GM06990 (cell line): Measurements from ENCODE around the gene FRMPD2.
"Not testable (repeated sequence)": the region's sequence is repeated elsewhere in the genome, so short reads cannot be mapped to it uniquely, and the experiment has no call there.

ENCODE experiments used
- DNase-seq: peaks from one replicate; pipeline ENCODE4 v3.0.0-alpha.2; 2011; ENCODE audit not compliant: insufficient read length; ENCODE audit errors: extremely low read depth
- H3K27me3 ChIP-seq: replicated peaks from 2 replicates; pipeline ENCODE4 v1.6.0; 2011; ENCODE audit warnings: low read length; ENCODE audit not compliant: control insufficient read depth, insufficient read depth
- H3K36me3 ChIP-seq: 2 replicates; pipeline ENCODE4 v1.5.1; 2011; ENCODE audit warnings: low read length; ENCODE audit not compliant: control insufficient read depth, insufficient read depth
- H3K4me3 ChIP-seq: replicated peaks from 2 replicates; pipeline ENCODE4 v1.5.1; 2011; ENCODE audit warnings: low read depth, mild to moderate bottlenecking, control low read depth, low read length
- CTCF ChIP-seq: IDR thresholded peaks from 2 replicates; pipeline ENCODE4 v1.5.1; 2011; ENCODE audit warnings: low read length, control low read depth, mild to moderate bottlenecking, inconsistent platforms; ENCODE audit not compliant: insufficient read depth, poor library complexity, severe bottlenecking

FRMPD2 gene

GRCh38 chr10:48231178-48231577, 43.3 kb downstream of the FRMPD2 start:
- Histone ChIP-seq H3K27me3 (no peaks in the 10 kb centered on the region), H3K4me3 (no peak overlapping the region), H3K36me3 (no peaks in the 10 kb centered on the region; the same call in none of the 2 replicates)
- TF ChIP-seq CTCF, result no peak
- DNase-seq, result no peak

- Histone ChIP-seq H3K27me3 (no peaks in the 10 kb centered on the region), H3K36me3 (no peaks in the 10 kb centered on the region), H3K4me3 (no peak overlapping the region)
- DNase-seq, result no peak
- TF ChIP-seq CTCF, result no peak
Measured at GRCh38 chr10:48227213-48227612, 47.3 kb downstream of the FRMPD2 start.

GRCh38 chr10:48224979-48225560, 49.4 kb downstream of the FRMPD2 start:
- no peaks in the 10 kb centered on the region for H3K27me3 ChIP-seq
- no peak for DNase-seq

GRCh38 chr10:48224296-48224695, 50.2 kb downstream of the FRMPD2 start:
- TF ChIP-seq CTCF, result no peak
- H3K36me3 ChIP-seq, result no peaks in the 10 kb centered on the region
- DNase-seq, result no peak
- H3K27me3 ChIP-seq, result no peaks in the 10 kb centered on the region
- H3K4me3 ChIP-seq, result no peak overlapping the region

More at GRCh38 chr10:48224979-48225560, 49.4 kb downstream of the FRMPD2 start:
- TF ChIP-seq CTCF, result no peak
- no peak overlapping the region for H3K4me3 ChIP-seq
- no peaks in the 10 kb centered on the region for H3K36me3 ChIP-seq

- Histone ChIP-seq H3K36me3 (no peaks in the 10 kb centered on the region), H3K4me3 (no peak overlapping the region), H3K27me3 (no peaks in the 10 kb centered on the region)
- DNase-seq, result no peak
- no peak for TF ChIP-seq CTCF
Measured at GRCh38 chr10:48221814-48222213, 52.7 kb downstream of the FRMPD2 start.

GRCh38 chr10:48221031-48221430, 53.5 kb downstream of the FRMPD2 start:
- H3K27me3 ChIP-seq, H3K36me3 ChIP-seq, H3K4me3 ChIP-seq, DNase-seq: not testable (repeated sequence)
